ENCODE data around the gene NID2.

Gene NID2

DNA sequence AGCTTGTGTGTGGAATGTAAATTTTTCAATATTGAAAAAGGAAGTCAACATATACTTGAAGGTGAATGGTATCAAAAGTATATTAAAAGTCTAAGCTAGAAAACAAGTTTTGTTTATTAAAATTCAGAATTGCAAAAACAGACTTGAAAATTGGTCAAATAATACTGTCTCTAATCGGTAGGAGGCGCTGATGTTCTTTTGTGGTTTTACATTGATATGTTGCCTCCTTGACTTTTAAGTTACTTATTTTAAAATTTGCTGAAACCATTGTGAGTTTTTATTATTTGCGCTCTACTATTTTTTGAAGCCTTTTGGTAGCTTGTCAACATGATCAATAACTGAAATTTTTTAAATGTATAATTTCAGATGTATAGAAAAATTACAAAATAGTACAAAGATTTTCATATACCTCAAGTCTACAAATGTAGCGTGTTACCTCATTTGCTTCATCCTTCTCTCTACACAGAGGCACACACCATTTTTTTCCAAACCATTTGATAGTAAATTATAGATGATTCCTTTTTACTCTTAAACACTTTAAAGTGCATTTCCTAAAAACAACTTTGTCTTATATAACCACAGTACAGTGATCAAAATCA, 72.6 kb downstream of the NID2 start:
- DNase-seq: no peak

DNA sequence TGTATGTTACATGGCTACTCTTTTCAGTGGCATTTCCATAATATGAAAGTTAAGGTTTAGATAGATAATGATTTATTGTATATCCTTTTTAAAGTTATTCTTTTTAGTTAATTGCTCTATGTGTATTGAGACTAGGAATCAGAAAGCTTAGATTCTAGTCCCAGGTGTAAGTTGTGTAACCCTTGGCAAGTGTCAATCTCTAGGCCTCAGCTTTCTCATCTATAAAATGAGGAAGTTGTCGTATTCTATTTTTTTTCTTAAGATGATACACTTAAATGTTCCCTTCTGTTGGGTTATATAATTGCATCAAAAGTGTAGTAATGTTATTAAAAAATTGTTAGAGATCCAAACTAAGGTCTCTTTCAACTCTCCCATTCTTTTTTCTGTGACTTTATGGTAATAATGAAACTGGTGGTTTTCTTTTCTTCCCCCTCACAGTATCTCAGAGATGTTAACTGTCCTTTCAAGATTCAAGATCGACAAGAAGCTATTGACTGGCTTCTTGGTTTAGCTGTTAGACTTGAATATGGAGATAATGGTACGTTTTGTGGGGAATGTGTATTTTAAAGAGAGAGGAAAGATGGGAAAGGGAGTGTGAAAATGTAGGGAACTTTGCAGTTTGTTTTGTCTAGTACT, 75.5 kb downstream of the NID2 start:
- DNase-seq: no peak

DNA sequence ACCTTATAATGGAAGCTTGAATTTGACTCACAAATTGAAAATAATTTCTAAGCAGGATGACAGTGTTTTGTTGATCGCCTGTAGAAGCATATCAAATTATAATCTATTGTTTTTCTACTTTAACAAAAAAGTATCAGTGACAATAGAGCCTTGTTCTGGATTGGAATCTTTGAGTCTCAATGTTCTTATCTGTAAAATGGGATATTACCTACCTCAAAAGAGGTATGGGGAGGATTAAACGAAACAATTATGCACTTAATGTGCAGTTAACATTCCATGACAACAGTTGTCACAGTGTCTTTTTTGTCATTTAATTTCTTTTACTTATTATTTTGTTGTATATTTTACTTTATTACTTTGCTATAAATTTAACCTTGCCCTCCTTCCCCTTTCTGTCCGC, 78.4 kb downstream of the NID2 start:
- no peak for DNase-seq

DNA sequence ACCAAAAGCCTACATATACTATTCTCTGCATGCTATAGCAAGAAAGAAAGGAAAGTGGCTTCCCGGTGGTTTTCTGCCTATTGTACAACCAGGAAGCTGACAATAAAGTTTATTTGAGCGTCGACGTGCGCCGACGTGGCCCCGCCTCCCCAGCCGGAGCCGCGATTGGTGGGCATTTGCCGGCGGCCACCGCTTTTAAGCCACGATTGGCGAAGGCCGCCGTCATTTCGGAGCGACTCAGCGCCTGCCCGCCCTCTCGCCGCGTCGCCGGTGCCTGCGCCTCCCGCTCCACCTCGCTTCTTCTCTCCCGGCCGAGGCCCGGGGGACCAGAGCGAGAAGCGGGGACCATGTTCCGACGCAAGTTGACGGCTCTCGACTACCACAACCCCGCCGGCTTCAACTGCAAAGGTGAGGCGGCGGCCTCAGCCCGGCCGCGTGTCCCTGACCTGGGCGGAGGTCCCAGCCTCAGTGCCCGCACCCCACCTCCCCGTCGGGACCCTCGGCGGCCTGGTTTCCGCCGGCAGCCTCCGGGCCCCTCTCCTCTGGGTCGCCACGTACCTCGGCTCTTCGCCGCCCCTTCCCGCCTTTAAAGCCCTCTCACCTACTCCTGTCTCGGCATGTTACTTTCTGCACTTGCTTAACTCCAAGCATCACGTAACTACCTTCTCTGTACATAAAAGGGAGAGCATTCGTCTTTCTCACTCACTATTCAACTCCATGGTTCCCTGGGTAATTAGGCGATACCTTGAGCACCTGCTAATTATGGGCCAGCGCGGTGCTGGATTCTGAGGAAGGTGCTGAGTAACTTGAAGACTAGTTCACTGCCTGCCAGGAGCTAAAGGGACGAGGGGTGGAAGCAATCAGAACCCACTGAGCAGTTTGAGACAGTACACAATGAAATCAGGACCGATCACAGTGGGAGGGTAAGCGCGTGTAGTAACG, 79.3 kb downstream of the NID2 start, which contains the start of gene RTRAF:
Gene RTRAF (plus strand): TSS at position 254 of the 942 bp plus-strand sequence. CDS start 94 bp downstream, at position 348.
- peak; percentile 79 to 83 for DNase-seq

DNA sequence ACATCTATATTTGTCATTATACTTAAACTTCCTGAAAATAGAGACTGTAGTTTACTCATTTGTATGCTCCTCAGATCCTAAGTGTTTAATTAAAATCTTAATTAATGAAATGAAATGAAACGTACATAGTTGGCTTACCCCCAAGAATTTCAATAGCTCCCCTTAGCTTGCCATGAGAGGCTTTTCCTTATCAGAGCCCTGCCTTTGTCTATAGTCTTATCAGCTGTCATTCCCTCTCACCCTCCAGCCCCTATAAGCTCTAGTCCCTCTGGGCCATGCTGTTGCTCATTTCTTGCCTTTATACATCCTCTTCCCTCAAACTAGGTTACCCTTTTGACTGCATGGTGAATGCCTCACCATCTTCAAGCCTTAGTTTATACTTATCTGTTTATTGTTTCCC, 80.6 kb downstream of the NID2 start:
- no peak for DNase-seq

DNA sequence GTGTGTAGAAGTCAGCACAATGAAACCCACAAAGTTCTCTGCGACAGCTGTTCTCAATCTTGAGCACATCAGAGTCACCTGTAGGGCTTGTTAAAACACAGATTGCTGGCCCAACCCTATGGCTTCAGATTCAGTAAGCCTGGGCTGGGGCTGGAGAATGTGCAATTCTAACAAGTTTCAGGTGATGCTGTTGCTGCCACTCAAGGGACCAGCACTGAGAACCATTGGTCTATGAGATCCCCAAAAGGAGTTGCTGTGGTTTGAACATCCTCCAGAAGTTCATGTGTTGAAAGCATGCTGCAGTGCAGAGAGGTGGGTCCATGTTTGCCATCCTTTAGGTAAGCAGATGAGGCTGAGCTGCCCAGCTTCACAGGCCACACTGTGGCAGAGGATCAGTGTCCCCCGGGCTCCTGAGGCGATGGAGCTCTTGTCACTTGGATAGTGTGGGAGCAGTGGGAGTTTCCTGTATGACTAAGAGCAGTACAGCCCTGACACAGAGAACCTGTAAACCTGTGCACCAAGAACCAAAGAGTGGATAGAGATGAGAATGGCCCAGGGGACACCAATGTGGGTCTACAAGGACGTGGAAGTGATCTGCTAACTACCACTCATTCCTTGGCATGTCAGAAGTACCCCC, 87.5 kb downstream of the NID2 start:
- DNase-seq: no peak

DNA sequence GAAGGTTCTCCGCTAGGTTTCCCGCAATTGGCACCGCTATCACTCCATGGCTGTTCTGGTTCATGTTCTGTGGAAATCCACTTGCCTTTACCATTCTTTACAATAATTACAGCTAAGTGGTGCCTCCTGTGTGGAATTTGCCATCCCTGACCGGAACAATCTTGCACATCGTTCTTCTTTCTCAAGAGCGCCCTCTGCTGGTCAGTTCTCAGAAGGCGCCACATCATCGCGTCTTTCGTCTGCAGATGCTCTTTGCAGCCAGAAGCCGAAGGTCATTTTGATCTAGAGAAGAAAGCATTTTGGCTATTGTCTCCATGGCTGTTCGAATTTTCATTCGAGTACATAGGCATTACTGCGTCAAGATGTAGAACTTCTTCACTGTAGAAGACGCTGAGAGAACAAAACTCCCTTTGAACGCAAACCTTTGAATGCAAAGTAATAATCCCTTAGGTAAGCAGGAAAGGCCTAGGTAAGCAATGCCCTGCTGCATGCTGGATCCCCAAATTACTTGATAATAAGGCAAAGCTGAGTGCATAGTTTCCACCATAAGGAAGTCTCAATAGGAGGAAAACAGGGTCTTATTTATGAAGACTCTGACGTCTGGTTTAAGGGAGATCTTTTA, 89.7 kb downstream of the NID2 start:
- peak; percentile 57 to 63 for DNase-seq

DNA sequence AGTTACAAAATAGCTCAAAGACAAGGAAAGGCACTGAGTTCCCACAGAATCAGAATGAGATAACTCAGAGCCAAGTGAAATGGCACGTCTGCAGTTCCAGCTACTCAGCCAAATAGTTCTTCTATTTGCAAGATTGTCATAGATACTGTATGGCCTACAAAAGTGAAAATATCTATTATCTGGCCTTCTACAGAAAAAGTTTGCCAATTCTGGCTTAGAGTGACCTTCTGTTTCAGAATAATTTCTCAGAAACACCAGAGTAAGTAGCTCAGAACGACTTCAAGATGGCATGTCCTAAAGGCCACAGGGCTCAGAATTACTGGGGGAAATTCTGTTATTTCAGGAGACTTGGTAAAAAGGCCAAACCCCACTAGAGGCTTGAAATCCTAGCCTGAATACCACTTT, 90.2 kb downstream of the NID2 start:
- no peak for DNase-seq

DNA sequence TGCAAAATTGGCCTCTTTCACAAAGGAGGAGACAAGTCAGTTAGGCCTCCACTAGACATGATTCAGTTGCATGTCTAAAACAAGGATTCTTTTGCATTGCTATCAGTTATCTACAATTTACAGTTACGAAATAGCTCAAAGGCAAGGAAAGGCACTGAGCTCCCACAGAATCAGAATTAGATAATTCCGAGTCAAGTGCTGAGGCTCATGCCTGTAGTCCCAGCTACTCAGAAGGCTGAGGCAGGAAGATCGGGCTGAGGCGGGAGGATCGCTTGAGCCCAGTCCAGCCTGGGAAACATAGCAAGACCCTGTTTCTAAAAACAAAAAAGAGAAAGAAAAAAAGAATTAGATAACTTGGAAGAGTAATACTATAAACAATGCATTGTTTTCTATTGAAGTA, 91.8 kb downstream of the NID2 start:
- DNase-seq: no peak

DNA sequence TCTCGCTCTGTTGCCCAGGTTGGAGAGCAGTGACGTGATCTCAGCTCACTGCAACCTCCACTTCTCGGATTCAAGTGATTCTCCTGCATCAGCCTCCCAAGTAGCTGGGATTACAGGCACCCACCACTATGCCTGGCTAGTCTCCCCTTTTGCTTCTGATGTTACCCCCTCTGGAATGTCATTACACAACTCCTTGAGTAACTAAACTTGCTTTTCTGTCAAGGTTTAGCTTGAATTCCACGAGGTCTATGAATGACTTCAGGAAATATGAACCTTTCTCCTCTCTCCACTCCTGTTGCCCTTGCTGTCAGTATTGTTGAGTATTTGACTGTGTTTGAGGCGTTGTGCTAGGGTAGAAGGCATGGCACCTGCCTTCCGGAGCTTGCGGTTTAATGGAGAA, 96.3 kb downstream of the NID2 start:
- DNase-seq: no peak

DNA sequence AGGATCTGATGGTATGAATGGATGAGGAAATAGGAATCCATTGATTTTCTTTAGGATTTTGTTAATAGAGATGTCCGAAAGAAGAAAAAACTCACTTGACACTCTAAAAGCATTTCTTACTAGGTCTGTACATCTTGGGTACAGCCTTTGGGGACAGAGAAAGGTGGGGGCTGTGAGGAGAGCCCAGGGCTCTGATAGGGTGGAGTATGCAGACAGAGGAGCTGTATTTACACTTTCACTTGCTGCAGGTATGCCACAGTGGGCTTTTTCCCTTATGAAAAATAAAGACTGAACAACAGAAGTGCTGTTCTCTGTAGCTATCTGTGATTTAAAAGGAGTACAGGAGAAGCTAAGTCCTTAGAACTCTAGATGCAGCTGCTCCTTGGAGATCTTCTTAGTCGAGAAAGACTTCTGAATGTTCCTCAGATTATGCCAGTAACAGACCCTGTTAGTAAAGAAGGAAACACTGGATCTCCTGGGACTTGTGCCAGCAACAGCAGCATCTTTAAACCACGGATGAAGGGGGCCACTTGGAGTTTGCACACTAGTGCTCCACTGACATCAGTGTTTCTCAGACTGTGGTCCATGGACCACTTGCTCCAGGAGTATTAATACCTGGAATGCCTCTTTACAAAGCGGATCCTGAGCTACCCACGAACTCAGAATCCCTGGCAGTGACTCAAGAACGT, 98.9 kb downstream of the NID2 start:
- DNase-seq: no peak

DNA sequence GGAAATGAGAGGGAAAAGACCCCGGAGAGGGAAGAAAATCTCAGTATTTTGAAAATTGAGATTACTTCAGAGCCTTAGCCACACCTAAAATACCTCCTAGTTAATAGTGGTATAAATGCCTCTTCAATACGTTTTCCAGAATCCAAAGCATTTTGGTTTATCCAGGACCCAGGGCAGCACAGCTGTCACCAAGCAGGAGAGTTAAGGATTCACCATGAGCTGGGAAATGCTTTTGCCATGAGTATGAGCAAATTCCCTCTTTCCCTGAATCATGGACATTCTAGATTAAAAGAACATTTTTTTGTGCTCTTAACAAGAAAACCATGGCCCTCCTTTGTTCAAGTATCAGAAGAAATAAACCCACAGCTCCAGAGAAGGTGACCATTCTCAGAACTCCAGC, 101.3 kb downstream of the NID2 start:
- DNase-seq: no peak

DNA sequence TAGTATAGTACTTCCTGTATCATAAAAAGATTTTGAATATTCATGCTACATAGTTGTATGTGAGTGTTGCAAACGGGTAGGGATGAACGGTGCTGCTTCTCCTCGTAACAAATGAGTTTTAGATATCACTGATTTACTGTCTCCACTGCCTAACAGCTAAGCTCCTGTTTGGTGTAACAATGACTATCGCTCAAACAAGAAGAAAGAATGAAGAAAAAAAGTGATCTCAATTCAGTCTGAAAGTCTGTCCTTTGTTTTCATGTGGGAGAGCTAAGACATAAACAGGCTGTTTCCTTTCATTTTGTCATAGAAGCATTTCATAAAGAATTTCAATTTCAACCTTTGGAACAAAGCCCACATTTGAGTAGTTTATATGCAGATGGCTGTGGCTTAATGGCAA, 105.6 kb downstream of the NID2 start:
- no peak for DNase-seq

DNA sequence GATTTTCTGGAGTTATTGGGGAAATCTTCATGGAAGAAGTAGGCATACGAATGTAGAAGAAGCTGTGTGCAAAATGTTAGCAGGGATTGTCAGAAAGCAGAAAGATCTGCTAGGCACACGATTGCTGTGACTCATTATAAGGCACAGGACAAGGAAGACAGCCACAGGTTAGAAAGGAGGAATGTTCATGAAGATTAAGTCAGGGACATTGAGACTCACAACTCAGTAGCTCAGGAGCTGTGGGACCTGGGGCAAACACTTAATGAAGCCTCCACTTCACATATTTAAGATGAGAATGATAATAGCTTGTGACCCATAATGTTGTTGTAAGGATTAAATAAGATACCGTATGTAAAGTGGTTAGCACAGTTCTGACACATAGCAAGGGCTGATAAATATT, 106.1 kb downstream of the NID2 start:
- no peak for DNase-seq

DNA sequence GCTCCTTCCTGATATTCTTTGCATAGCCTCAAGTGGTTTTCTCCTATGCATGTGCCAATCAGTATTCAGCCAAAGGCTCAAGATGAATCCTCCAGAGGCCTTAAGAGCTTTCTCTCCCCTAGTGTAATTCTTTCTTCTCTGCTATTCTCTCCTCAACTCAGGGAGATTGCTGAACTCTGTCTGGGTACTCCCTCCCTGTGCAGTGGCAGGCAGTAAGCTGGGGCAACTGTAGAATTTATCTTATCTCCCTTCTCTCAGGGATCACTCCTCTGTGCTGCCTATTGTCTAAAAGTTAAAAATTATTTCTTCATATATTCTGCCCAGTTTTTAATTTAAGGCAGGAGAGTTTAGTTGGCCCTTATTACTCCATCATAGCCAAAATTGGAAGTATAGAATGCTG, 108.0 kb downstream of the NID2 start:
- no peak for DNase-seq

DNA sequence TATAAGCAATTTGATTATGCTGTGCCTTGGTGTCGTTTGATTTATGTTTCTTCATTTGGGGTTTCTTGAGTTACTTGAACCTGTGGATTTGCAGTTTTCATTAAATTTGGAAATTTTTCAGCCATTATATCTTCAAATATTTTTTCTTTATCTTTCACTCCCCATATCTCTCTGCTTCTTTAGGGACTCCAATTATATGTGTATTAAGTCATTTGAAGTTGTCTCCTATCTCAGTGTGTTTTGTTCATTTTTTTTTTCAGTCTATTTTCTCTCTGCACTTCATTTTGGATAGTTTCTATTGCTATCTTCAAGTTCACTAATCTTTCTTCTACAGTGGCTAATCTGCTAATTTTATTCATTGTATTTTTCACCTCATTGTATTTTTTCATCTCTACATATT, 108.9 kb downstream of the NID2 start:
- no peak for DNase-seq

DNA sequence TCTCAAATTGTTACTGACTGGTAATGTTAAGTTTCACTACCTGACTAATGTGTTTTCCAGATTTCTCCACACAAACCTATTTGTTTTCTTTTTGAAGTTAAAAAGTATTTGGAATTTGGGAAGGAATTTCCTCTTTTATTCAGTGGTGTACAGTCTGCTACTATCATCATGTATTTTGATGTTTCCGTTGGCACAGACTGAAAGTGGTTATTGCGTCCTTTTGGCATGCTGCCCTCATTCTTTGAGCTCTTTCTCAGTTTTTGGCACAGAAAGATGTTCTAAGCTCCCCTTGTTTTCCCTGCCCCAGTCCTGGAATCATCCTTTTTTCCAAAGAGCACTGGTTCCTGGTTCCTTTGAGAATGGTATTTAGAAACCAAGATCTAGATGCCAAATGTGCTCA, 110.9 kb downstream of the NID2 start:
- no peak for DNase-seq
